GM19468 (cell line): ENCODE data around the gene CLDN1.

Experiments
- ATAC-seq: cut with Tn5 transposase; IDR thresholded peaks from one replicate; pipeline ENCODE4 v1.9.1; 2021; ENCODE audit warnings: mild to moderate bottlenecking, moderate library complexity, moderate number of reproducible peaks; ENCODE audit not compliant: unreplicated experiment; ENCODE audit errors: extremely low read depth

The CLDN1 gene

GRCh38 chr3:190336516-190337189 is 14.4 kb upstream of the CLDN1 start:
- no peak for ATAC-seq

GRCh38 chr3:190333961-190334360 is 11.7 kb upstream of the CLDN1 start:
- no peak for ATAC-seq

GRCh38 chr3:190330936-190331734 is 8.9 kb upstream of the CLDN1 start:
- ATAC-seq: no peak

- ATAC-seq: no peak
Observed at GRCh38 chr3:190326930-190327329, 4.7 kb upstream of the CLDN1 start.

GRCh38 chr3:190326361-190326760 is 4.1 kb upstream of the CLDN1 start:
- ATAC-seq: no peak

GRCh38 chr3:190325923-190326322 is 3.7 kb upstream of the CLDN1 start:
- no peak for ATAC-seq

GRCh38 chr3:190323246-190323626 is 990 bp upstream of the CLDN1 start:
- no peak for ATAC-seq

- ATAC-seq: no peak
Observed at GRCh38 chr3:190322604-190323245, 479 bp upstream of the CLDN1 start.

- no peak for ATAC-seq
Observed at GRCh38 chr3:190320594-190321362, 1.5 kb downstream of the CLDN1 start.

GRCh38 chr3:190319660-190320059 is 2.6 kb downstream of the CLDN1 start:
- ATAC-seq: no peak

GRCh38 chr3:190318666-190319065 is 3.6 kb downstream of the CLDN1 start:
- ATAC-seq: no peak

- ATAC-seq: no peak
Observed at GRCh38 chr3:190314741-190315140, 7.5 kb downstream of the CLDN1 start.

- no peak for ATAC-seq
Observed at GRCh38 chr3:190309414-190309813, 12.8 kb downstream of the CLDN1 start.

GRCh38 chr3:190308154-190308553 is 14.1 kb downstream of the CLDN1 start:
- ATAC-seq: no peak

GRCh38 chr3:190307164-190307545 is 15.1 kb downstream of the CLDN1 start:
- no peak for ATAC-seq

GRCh38 chr3:190306513-190307163 is 15.6 kb downstream of the CLDN1 start:
- no peak for ATAC-seq

GRCh38 chr3:190306026-190306425 is 16.2 kb downstream of the CLDN1 start:
- ATAC-seq: no peak

GRCh38 chr3:190305406-190305805 is 16.8 kb downstream of the CLDN1 start:
- no peak for ATAC-seq

GRCh38 chr3:190303884-190304283 is 18.4 kb downstream of the CLDN1 start:
- ATAC-seq: no peak

- ATAC-seq: no peak
Observed at GRCh38 chr3:190302212-190302867, 19.9 kb downstream of the CLDN1 start.
